ENCODE results near the gene PDE9A.

Gene PDE9A

DNA sequence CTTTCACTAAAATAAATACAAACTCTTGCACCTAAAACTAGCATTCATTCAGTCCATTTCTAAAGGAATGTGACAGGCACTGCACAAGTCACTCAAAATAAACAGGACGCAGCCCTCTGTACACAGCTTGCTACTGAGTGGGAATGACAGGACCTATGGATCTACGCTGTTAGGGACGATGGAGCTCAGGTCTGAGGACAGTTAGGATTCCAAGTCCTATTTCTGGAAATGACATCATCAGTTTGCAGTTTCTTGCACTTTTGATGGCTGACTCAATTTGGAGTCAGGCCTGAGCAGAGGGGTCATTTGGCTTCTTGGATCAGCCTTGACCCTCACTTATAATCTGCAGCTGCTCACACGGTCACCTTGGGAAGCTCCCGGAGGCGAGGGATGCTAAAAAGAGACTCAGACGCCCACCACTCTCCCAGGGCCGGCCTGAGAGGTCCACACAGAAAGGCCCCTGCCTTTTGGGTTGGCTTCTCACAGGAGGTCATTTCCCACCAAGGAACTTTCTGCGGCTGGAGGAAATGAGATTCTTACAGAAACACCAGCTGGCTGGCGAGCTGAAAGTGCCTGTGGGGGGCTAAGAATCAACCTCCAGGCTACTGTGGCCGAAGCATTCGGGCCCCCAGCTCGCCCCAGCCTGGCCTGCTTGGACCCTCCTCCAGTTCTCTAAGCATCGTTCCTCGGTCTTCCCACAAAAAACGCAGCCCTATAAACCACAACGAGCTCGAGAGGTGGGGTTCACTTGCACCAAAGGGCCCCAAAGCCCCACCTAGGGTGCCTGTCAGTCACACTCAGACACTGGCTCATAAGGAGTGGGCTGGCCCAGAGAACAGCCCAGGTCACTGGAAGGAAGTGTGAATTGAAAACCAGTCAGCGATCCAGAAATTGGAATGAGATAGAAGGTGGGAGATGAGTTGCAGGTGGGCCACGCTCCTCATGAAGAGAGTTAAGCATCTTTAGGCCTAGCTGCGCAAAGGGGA is 8.9 kb upstream of the PDE9A start:
- DNase-seq = no peak

DNA sequence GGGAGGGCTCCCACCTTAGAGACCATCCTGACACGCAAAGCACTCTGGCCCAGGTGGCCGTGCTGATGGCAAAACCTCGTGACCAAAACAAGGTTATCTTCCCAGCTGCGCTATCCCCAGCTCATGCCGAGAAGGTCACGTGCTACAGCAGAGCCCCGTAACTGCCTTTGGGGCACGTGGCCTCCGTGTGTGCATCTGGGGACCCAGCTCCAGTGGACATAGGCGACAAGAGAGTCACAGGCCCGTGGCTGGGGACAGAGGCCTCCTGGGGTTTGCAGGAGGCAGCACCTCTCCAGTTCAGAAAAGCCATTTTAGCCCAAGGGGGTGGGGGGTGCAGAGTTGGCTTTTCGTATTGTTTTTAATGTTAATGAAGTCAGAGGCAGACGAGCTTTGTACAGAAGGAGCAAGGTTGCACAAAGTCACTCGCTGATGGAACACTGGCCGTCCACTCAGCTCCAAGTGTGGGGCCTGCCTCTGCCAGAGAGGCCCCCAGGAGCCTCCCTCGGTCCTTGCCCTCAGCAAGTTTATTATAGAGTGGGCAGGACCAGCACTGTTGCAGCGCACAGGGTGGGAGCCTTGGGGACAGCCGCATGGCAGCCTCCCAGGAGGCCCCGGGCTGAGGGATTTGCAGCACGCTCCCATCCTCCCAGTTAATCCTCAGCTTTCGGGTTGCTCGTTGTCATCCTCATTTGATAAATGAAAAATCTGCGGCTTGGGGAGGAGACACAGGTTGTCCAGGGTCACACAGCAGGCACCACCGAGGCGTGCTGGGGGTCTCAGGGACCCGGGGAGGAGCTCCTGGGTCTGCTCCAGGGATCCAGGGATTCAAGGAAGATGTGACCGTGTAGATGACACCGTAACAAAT is 8.0 kb upstream of the PDE9A start:
- DNase-seq = no peak

DNA sequence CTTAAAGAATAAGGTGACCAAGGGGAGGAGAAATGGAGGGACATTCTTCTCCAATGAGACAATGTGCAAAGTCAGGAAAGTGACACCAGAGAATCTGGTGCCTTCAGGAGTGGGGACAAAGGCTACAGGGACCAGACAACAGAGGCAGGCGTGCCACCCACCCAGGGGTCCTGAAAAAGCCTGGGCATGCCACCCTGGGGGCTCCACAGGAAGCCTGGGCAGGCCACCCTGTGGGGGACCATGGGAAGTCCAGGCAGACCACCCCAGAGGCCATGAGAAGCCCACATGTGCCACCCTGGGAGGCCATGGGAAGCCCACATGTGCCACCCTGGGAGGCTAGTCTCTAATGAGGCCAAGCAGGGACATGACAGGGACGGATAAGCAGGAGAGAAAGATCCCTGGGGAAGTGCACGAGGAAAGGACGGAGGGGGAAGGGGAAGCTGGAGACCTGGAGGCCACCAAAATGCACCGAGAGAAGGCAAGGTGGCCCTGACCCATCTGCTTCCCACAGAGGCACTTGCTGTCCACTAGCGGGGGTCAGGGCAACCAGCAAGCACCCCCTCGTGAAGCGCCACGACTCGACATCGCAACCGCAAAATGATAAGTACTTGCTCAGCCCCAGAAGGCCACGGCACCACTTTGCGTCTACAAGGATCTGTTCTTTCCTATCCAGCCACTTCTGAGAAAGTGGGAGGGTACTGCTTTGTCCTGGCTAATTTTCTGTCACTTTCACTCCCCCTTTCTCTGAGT is 7.2 kb upstream of the PDE9A start:
- DNase-seq = no peak

DNA sequence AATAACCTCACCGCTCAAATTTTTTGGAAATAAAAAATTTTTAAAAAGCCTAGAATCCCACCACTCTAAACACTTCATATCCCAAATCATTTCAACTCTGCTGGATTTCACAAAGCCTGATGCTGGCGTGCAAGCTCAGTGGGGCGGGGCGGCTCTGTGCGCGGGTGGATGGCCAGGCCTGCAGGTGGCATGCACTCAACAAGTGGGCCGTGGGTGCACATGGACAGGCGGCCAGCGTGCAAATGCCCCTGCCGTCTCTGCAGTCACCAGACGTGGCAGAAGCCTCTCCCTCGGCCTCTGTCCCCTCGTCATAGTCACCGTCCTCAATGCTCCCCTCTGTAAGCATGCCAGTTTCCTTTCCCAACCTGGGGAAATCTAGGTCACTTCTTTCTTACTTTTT is 6.6 kb upstream of the PDE9A start:
- DNase-seq = no peak

DNA sequence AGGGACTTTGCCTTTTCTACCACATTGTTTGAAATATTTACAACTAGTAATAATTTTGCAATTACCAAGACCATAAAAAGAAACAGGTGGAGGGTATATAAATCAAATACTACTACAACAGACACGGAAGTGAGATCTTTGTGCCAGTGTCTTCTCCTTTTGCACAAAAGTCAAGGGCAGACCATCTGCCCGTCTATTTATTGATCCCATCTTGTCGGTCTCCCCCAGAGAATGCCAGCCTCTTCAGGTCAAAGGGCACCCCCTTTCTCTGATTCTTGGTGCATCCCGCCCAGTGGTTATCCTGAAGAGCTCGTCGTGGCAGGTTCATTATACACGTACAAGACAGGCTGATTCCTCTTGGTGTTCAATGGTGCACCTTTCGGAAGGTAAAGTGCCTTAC is 4.8 kb upstream of the PDE9A start:
- no peak for DNase-seq

DNA sequence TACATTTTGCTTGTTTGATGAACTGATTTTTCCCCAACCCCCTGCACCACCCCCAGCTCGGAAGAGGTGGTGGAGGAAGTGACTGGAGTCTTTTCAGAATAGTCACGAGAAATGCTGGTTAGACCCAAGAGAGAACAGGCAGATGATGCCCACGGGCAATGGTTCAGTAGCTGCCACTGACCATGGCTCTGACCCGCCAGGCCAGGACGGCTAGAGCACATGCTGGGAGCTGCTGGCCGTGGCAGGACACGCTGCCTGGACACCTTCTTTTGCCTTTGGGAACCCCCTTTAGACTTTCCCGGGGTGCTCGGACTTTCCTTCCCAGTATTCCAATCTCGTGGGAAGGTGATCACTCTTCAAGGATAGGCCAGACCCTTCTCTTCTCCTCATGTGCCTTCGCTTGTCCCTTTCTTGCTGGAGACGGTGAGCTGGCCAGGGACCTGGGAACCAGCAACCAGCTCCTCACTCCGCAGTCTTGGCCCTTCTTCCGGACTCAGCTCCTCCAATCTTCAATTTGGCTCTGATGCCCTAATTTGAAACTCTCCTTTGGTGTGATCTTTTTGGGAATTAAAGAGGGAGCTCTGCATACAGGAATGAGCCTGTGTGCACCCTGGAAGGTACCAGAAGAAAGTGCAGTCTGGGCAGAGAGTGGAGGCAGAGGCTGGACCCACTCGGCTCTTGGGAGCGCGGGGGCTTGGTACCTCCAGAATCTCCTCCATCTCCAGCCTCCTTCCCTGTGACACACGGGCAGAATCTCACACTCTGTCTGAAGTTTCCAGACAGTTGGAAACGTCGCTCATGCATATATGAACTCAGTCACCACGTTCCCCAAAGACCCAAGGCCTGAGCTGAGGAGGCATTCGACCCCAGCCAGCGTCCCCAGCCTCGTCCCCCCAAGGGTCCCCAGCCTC is 4.0 kb upstream of the PDE9A start:
- DNase-seq = no peak

DNA sequence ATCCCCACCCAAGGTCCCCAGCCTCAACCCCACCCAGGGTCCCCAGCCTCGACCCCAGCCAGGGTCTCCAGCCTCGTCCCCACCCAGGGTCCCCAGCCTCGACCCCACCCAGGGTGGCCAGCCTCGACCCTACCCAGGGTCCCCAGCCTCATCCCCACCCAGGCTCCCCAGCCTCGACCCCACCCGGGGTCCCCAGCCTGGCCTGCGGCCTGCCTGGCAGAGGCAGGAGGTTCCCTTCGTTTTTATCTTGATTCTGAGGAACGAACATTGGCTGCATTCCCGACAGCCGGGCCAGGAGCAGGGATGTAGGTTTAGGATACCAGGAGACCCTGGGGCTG is 3.4 kb upstream of the PDE9A start:
- DNase-seq = no peak

DNA sequence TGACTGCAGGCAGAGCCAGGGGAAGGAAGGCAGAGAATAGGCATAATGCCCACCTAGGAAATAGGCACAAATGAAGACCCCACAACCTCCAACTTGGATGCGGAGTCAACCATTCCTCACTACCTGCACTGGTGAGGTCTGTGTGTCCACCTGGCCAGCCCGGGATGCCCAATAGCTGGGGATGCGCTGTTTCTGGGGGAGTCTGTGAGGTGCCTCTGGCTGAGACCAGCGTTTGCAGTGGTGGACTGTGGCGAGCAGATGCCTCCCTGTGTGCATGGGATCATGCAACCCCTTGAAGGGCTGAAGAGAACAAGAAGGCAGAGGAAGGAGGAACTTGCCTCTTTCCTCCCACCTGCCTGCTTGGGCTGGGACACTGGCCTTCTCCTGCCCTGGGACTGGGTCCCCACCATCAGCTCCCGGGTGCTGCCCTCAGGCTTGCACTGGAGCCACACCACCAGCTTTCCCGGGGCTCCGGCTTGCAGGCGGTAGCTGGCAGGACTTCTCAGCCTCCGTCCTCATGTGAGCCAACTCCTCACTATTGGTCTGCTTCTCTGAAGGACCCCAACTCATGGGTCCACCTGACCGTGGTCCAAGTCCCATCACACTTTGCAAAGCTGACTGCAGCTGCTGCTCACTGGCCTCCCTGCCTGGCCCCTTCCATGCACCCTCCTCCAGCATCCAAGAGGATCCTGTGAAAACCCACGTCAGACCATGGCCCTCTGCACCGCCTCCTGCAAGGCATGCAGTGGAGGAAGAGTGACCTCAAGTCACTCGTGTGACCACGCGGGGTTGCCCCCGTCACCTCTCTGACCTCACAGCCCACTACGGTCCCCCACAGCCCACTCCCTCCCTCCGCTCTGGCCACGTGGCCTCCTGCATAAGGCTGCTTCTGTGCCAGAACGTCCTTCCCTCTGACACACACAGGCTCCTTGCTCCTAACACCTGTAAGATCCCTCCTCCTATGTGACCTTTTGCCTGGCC is 2.7 kb upstream of the PDE9A start:
- no peak for DNase-seq

DNA sequence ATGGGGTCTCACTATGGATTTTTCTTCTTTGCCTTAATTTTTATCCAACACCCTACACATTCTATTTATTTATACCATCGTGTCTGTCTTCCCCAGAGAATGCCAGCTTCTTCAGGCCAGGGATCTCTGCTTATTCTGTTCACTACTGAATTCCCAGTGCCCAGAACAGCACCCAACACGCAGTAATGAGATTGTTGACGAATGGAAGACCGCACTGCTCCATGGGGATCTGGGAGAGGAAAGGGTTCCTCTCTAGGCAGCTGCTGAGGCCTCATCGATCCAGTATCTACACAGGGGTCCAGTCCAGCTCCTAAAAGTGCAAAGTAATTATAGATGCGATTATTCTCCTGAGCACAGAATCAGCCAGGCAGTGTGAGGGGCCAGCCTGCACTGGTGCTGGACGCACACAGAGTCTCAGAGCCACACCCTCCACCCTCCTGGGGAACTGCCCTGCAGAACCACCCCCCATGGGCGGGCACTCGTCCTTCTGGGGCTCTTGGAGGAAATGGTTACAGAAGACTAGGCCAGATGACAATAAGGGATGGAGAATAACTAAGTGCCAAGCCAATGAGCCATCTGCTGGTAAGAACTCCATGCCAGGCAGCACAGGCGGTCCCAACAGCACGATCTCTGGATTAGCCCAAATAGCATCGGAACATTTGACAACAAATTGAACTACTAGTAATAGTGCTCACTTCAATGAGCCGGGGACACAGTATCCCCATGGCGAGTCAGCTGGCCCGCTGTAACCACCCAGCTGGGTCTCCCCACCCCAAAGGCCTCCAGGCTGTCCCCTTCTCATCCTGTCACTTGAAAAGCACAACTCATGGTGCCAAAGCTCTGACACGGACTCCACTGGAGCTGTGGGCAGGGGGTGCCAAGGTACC is 1.7 kb upstream of the PDE9A start:
- peak; percentile 46 for DNase-seq

DNA sequence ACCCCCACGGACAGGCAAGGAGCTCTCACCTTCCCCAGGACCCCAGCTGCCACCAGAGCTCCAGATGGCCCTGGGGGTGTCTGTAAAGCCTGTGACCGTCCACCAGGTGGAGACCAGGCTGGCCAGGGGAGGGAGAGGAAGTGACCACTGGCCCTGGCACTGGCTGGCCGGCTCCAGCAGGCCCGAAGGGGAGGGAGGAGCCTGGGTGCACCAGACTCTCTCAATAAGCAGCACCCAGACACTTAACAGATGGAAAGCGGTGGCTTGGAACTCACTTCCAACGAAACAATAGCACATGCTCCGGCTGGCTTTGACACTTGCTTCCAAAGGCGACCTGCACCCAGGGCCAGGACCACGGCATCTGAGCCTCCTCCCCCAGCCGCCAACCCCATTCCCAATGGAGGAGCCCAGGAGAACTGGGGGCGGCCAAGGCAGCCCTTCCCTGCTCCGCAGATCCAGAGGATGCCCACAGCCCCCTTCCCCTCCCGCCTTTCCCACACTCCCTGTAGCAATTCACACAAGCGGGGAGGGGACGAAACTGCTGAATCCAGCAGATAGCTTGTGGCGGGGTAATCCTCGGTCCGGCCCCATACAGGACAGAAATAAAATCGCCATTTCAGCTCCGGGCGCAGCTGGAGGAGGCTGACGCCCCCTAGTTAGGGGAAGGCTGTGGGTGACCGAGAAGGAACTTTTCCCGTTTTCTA is 742 bp upstream of the PDE9A start:
- peak; percentile 88 for DNase-seq

DNA sequence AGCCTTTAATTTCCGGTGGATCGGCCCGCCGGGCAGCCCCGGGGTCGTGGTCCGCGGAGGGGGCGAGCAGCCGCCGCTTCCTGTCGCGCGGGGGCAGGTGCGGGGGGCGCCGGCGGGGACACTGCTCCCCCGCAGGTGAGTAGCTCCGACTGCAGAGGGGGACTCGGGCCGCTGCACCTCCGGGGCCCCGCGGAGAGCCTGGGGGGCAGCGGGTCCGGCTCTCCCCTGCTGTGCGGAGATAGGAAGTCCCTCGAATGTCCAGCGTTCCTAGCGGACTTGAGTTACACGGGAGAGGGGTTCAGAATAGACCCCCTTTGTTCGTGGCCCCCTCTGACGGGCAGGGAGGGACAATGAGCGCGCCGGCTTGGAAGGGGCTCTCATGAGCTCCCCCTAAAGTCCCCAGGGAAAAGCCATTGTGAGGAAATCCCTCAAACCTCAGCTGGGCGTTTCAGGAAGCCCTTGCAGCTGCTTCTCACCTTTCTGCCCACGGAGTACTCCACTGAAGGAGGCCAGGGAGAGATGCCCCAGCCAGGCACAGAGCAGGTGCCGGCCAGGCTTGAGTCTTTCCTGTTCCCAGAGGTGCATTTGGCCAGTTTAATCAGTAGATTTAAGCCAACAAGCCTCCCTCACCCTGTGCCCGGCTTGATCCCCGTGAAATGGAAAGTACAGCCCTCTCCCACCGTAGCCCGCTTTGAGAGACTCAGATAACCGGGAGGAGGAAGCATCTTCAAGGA is 925 bp downstream of the PDE9A start:
- peak; percentile 72 for DNase-seq

DNA sequence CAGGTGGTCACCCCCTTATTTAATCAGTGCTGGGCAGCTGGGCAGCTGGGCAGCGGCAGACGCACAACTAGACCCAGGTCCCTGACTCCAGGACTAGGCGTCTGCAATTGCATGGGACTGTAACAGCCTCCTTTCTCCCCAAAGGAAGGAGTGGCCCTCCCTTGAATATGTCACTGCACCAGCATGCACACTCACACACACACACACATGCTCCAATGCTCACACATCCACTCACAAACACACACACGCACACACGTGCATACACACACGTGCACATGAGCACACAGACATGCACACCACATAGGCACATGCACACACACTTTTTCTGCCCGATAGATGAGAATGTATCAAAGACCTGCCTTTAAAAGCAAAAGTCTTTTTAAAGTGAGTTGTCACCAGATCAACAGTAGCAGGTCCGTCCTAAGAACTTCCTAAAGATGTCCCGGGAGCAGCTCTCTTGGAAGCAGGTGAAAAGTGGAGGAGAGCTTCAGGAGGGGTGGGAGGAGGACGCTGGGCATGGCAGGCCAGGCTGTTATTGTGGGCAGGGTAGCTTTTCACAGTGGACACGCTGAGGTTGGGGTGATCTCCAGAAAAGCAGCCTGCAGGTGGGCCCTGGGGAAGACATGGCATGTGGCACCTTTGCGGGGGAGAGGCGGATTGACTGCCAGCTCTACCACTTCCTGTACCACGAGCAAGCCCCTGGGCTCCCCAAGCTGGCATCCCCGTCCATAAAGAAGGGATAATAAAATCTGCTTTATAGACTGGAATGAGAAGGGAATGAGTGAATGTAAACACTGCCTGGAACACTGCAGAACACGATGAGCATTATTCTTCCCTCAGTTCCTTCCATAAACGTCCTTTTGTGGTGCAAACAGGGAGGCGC is 1.7 kb downstream of the PDE9A start:
- DNase-seq = no peak

DNA sequence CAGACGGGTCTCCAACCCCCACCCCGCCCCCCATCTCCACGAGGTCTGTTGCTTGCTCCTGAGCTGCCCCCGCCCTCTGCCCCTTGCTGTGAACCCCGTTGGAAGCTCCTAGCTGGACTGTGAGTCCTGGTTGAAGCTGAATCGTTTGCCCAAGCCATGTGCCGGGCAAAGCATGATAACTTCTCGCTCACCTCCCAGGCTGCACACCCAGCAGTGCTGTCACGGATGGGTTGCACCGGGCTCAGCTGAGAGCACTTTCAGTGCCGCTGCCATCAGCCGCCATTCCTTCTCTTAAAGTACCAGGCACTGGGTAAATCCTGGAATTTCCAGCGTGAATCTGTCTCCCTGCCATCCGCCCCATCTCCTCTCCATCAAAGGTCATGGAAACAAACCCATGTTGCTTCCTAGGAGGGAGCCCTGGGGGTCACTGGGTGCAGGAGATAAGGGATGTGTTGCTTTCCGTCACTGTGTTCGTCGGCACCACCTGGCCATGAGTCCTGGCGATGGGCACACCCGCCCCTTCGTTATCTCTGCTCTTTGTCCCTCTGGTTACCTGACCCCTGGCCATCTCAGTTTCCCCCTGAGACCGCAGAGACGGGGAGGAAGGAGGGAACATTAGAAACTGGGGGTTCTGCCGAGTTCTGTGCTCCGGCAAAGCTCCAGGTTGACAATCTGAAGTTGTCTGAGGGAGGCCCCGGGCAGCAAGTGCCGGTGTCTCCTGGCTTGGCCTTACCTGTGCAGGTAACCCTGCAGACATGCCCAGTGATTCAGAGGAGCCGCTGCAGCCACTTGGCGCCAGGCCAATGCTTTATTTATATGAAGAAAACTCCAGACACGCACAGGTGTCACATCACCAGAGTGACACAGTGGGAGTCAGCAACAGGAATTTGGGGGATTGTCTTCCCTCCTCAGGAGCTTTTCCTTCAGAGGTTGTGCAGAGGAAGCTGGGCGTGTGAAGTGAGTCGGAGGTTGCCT is 2.7 kb downstream of the PDE9A start:
- no peak for DNase-seq

DNA sequence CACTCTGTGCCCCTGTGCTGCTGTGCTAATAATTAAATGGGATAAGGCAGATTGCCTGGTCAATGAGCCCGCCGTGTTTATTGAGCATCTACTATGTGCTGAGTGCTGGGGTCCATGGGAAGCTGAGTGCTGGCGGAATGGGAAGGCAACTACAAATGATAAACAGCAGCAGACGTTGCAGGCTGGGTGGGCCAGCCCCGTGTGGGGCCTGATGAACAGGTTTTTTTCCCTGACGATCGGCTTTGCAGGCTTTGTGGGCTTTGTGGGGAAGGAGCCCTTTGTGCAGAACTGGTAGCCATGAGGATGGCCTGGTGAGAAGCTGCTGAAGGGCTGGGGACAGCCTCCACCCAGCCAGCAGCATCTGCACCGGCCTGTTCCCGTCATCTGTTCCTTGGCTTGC is 3.5 kb downstream of the PDE9A start:
- DNase-seq = no peak

DNA sequence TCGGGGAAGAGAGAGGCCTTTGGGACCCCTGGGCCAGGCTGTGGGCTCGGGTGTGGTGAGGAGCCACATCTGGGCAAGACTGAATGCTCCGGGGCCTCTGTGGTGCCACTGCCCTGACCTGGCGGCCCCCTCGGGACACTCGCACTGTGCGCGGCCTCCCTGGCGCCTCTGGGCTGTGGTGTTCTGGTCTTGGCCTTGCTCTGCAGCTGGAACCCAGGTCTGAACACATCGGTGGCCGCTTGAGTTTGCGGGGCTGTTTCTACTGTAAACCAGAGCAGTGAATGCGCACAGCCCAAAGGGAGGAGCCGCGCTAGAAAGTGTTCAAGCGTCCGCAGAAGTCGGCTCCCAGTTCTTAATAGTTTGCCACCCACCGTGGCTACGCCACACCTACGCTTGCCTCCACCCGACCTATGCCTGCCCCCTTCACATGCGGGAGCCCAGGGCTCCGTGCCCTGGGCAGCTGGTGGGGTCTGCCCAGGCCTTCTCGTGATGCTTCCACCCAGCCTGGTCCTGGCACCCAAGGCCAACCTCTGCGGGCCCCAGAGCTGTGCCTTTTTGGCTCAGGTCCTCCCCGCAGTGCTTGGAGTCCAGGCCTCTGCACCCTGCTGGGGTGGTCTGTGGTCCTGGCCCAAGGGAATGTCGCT is 4.4 kb downstream of the PDE9A start:
- DNase-seq = no peak

Data from retina (tissue), 1 donor.